GM12801 (cell line): Measurements from ENCODE around the gene MRTFA.

Experiments
- TF ChIP-seq, protein P1 (sequence below): IDR thresholded peaks from one replicate; pipeline ENCODE4 v1.5.1; 2011; ENCODE audit warnings: control low read depth; ENCODE audit not compliant: insufficient read length; ENCODE audit errors: extremely low read depth

The MRTFA gene

DNA sequence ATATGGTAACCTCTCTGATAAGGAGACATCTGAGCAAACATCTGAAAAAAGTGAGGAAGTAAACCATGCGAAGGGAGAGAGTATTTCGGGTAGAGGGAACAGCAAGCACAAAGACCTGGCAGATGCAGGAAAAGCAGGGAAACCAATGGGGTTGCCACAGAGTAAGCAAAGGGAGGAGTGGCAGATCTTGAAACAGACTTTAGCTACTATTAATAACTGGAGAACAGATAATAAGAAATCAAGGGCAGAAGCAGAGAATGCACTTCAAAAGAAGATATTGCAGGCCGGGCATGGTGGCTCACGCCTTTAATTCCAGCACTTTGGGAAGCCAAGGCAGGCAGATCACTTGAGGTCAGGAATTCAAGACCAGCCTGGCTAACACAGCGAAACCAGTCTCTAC is 18.1 kb downstream of the MRTFA start:
- TF ChIP-seq, protein P1, sequence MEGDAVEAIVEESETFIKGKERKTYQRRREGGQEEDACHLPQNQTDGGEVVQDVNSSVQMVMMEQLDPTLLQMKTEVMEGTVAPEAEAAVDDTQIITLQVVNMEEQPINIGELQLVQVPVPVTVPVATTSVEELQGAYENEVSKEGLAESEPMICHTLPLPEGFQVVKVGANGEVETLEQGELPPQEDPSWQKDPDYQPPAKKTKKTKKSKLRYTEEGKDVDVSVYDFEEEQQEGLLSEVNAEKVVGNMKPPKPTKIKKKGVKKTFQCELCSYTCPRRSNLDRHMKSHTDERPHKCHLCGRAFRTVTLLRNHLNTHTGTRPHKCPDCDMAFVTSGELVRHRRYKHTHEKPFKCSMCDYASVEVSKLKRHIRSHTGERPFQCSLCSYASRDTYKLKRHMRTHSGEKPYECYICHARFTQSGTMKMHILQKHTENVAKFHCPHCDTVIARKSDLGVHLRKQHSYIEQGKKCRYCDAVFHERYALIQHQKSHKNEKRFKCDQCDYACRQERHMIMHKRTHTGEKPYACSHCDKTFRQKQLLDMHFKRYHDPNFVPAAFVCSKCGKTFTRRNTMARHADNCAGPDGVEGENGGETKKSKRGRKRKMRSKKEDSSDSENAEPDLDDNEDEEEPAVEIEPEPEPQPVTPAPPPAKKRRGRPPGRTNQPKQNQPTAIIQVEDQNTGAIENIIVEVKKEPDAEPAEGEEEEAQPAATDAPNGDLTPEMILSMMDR, result no peak

DNA sequence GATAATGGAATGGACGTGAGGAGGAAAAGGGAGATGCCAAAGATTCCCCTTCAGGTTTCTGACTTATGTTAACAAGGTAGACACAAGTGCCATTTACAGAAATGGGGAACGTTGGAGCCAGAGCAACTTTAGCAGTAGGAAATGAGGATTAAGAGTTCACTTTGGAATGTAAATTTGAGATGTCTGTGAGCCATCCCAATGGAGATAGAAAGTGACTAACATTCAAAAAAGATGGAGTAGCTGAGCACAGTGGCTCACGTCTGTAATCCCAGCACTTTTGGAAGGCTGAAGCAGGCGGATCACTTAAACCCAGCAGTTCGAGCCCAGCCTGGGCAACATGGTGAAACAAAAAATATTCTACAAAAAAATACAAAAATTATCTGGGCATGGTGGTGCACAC is 19.9 kb downstream of the MRTFA start:
- TF ChIP-seq, protein P1, result no peak

DNA sequence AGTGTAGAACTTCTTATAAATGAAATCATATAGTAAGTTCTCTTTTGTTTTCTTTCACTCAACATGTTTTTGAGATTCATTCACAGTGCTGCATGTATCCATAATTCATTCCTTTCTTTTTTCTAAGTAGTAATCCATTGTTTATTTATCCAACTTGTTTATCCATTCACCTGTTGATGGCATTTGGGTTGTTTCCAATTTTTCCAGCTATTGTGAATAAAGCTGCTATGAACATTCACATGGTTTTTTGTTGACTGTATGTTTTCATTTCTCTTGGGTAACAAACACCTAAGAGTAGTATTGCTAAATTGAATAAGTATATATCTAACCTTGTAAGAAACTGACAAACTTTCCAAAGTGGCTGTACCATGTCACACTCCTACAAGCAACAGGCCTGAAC is 23.5 kb downstream of the MRTFA start:
- TF ChIP-seq, protein P1, result no peak

DNA sequence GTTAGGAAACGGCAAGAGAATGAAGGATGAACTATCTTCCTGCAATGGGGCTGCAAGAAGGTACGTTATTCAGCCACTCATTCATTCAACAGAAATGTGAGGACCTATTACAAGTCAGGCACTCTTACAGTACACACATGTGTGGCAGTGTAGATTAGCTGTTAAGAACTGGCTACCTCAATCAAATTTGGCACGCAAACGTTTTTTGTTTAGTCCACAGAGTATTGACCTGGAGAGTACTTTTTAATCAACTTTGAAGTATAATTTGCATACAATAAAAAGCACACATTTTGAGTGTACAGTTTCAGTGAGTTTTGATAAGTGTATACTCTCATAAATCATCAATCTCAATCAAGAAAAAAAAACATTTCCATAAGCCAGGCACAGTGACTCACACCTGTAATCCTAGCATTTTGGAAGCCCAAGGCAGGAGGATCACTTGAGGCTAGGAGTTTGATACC is 24.2 kb downstream of the MRTFA start:
- TF ChIP-seq, protein P1, result no peak

DNA sequence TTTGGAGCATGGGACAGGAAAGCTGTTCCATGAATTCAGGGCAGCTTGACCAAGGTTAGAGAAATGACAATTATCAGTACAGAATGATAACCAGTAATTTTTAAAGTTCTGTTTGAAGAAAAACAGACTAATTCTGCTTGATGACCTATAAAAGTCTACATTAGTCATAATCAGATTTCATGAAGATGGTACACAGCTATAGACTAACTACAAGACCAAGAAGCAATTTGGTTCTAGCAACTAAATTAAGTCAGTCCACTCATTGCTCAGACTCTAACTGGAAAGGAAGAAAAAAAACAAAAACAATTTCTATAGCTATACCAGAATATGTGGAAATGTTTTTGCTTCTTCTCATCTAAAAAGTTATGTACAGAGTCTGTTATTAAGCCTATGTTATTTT is 24.9 kb downstream of the MRTFA start:
- TF ChIP-seq, protein P1, result no peak

DNA sequence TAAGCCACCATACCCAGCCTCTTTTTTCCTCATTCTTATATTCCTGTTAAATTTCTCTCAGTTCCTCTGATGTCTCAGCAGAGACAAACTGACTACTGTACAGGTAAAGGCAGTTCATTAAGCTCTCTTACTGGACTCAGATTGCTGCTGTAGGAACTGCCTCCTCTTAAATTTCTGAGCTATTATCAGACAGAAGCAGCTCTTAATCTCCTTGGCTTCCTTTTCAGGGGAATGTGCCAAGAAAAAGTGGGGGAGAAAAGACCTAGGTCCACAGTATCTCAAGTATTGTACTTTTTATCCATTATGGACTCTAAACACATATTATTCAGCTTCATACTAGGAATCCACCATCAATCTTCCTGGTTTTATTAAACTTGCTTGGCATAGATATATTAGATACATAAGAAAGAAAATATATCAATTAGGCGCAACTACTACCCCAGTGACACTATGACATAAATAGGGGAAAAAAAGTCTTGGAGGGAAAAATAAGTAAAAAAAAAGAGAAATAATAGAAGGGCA is 26.1 kb downstream of the MRTFA start:
- TF ChIP-seq, protein P1, result no peak

DNA sequence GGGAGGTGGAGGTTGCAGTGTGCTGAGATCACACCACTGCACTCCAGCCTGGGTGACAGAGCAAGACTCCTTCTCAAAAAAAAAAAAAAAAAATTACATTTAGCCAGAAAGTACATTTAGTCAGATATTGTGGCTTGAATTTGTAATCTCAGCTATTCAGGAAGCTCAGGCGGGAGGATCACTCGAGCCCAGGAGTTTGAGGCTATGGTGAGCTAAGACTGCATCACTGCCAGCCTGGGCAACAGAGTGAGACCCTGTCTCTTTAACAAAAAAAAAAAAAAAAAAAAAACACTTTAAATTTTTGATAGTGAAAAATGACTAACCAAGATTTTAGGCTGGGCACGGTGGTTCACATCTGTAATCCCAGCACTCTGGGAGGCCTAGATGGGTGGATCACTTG is 27.3 kb downstream of the MRTFA start:
- TF ChIP-seq, protein P1, result no peak
